Body of pancreas (tissue), 4 donors: Measurements from ENCODE around the gene UBE2D2. TPM values are rescaled to one million over a fixed set of nuclear protein-coding genes. Genes with fewer than 3 reads are reported as not detected.

Experiments used
- ATAC-seq: fragments of 150-250 bp; one replicate; pipeline ENCODE4 v1.9.1; 2016
- DNase-seq, 4 donors: peaks; one replicate each; pipeline ENCODE4 v3.0.0-alpha.2; 2019
- H3K27ac ChIP-seq, 4 donors: fragments of 200-600 bp; sonication (generic); 1 replicate in 3 of 4; 2 replicates in 1 of 4; pipeline versions ENCODE4 v1.5.1 to v1.6.1; 2016 to 2019; ENCODE audit warnings: mild to moderate bottlenecking in 1 of 4, mixed read lengths in 1 of 4, moderate library complexity in 1 of 4
- H3K27me3 ChIP-seq, 2 donors: fragments of 200-600 bp; sonication (generic); one replicate each; pipeline ENCODE4 v1.6.0; 2016; ENCODE audit warnings: mild to moderate bottlenecking in 1 of 2
- H3K36me3 ChIP-seq, 2 donors: fragments of 200-600 bp; sonication (generic); replicated peaks in 1 of 2; 2 replicates each; pipeline ENCODE4 v1.5.1; 2016; ENCODE audit warnings: low read depth in 2 of 2; ENCODE audit not compliant: insufficient read depth in 1 of 2
- H3K4me1 ChIP-seq: fragments of 200-600 bp; sonication (generic); one replicate; pipeline ENCODE4 v1.6.0; 2016
- H3K4me3 ChIP-seq, 2 donors: fragments of 200-600 bp; sonication (generic); 1 replicate in 1 of 2; 2 replicates in 1 of 2; pipeline ENCODE4 v1.5.1; 2016 to 2019
- H3K9me3 ChIP-seq, 3 donors: fragments of 200-600 bp; sonication (generic); 1 replicate in 2 of 3; 2 replicates in 1 of 3; pipeline ENCODE4 v1.5.1; 2016
- POLR2A ChIP-seq, 3 donors: fragments of 450-650 bp; IDR thresholded peaks; one replicate each; pipeline ENCODE4 v1.6.1; 2016; ENCODE audit warnings: antibody characterized with exemption in 3 of 3, mild to moderate bottlenecking in 2 of 3
- WGBS, 2 donors: methylation state at CpG; one replicate each; pipeline ENCODE4 v1.1.5; 2017; 5-methylcytosine and 5-hydroxymethylcytosine counted together
- intact Hi-C: fragments of 100-400 bp; cut with DNase I; formaldehyde crosslinking; loops from one replicate; pipeline ENCODE4 v1.15.1; 2023
- total RNA-seq, 2 donors: library from RNA; depleted of rRNA; stranded (reverse); fragments of >200 nt; gene quantifications; one replicate each; pipeline ENCODE4 v1.1.0, GENCODE V29; 2016
- TF ChIP-seq, protein P1 (sequence below), 7 experiments: fragments of 450-650 bp in 4 of 7; fragments of 200-600 bp in 3 of 7; sonication (generic) in 3 of 7; IDR thresholded peaks; one replicate each; pipeline ENCODE4 v1.5.1; 2016 to 2019; ENCODE audit warnings: antibody characterized with exemption in 7 of 7

UBE2D2 gene
- total RNA-seq, 2 donors from 2014 or later, result 38.9 to 102 TPM

DNA sequence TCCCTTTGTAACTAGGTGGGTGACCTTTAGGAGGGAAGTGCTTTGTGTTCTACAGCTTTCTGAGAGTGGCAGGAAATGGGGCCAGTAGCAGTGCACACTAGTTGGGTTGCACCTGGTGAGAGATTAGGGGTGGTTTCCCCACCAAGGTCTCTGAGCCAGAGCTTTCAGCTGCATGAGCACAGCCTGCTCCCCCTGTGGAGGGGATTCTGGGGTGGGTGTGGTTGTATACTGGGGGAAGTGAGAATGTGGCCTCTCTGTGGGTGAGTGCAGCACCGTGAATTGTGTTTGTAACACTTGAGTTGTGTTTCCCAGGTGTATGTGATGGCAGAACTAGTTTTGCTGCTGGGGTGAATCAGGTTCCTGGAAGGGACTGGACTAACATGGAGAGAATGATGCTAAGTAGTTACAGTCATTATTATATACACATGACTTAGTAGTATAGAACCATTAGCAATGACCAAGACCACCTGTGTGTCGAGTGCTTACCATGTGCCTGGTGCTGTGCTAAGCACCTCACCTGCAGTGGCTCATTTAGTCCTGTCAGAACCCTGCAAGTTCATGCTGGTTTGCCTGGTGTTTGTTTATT is 75.2 kb downstream of the UBE2D2 start:
- Histone ChIP-seq H3K4me1 (peaks cover 55% of the 10 kb centered on the region), H3K27ac (peak overlapping the region; percentile 91 to 98 (median 98)), H3K9me3 (no peaks in the 10 kb centered on the region), H3K27me3 (no peaks in the 10 kb centered on the region), H3K4me3 (no peak overlapping the region), H3K36me3 (no peaks in the 10 kb centered on the region)
- TF ChIP-seq POLR2A (IDR thresholded peaks at IDR 0.05), result no peak
- TF ChIP-seq, protein P1, sequence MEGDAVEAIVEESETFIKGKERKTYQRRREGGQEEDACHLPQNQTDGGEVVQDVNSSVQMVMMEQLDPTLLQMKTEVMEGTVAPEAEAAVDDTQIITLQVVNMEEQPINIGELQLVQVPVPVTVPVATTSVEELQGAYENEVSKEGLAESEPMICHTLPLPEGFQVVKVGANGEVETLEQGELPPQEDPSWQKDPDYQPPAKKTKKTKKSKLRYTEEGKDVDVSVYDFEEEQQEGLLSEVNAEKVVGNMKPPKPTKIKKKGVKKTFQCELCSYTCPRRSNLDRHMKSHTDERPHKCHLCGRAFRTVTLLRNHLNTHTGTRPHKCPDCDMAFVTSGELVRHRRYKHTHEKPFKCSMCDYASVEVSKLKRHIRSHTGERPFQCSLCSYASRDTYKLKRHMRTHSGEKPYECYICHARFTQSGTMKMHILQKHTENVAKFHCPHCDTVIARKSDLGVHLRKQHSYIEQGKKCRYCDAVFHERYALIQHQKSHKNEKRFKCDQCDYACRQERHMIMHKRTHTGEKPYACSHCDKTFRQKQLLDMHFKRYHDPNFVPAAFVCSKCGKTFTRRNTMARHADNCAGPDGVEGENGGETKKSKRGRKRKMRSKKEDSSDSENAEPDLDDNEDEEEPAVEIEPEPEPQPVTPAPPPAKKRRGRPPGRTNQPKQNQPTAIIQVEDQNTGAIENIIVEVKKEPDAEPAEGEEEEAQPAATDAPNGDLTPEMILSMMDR (IDR thresholded peaks at IDR 0.05), result no peak
- ATAC-seq (no peak), DNase-seq (peak in 3 of 4 donors; percentile 60 to 73 (median 65))
- intact Hi-C loops, result loop anchor here (10.0 kb wide), 1 partner anchor 49 kb away; no protein-coding TSS in a partner anchor
- 41 to 54% methylated on average over 2 of the region's 2 CpGs for WGBS, 2 donors

DNA sequence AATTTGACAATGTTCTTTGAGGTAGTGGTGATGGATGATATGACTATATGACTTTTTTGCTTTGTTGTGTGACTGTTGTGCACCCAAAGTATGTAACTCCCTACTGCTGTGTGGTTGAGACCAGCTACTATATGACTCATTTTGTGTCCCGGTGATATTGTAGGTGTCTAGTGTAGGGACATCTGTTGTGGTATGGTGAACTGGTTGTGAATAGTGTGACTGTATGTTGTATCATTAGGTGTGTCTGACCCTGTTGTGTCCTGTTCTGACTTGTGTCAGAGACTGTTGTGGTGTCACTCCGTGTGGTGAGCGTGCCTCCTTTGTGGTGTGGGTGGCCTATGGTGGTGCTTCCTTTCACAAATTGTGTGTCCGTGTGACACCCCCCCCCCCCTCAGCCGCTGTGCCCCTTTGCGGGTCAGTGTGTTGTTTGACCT is 75.9 kb downstream of the UBE2D2 start:
- H3K9me3 ChIP-seq, result no peaks in the 10 kb centered on the region
- 0% methylated on average over 1 to 5 of the region's 6 CpGs for WGBS, 2 donors
- peaks cover 61% of the 10 kb centered on the region for H3K4me1 ChIP-seq
- peak overlapping the region; percentile 91 to 98 (median 98) for H3K27ac ChIP-seq
- H3K36me3 ChIP-seq, result no peaks in the 10 kb centered on the region
- intact Hi-C loops, result loop anchor here (10.0 kb wide), 1 partner anchor 48 kb away; no protein-coding TSS in a partner anchor
- ATAC-seq, result peak; percentile 19
- H3K27me3 ChIP-seq, result no peaks in the 10 kb centered on the region
- no peak for TF ChIP-seq POLR2A (IDR thresholded peaks at IDR 0.05)
- TF ChIP-seq, protein P1 (IDR thresholded peaks at IDR 0.05), result no peak
- H3K4me3 ChIP-seq, result peak overlapping the region in 1 of 2 donors; percentile 13
- DNase-seq, result no peak

DNA sequence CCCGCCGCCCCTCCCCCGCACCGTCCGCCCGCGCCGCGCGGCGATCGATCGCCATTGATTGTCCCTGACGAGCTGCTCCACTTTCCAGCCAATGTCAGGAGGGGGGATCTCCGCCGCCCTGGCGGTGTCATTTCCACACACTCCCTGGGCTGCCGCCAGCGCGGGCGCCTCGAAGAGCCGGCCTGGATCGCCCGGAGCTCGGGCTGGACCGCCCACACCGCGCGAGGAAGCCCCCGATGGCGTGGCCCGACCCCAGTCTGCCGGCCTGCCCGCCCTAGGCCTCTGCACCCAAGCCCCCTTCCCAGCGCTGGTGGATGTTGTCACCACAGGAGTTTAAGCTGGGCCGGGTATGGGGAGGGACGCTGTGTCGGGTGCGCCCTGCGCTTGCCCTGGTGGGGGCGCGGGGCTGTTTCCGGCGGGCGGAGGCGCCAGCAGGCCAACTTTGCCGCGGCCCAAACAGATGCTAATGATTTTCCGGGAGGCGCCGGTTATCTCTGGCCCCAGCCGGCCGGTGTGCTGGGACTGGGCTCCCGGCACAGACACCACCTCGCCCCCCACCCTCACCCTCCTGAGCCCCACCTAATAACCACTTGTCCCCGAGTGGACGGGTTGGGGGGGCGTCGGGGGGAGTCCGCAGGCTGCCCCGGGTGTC is 76.4 kb downstream of the UBE2D2 start:
- H3K36me3 ChIP-seq, result no peaks in the 10 kb centered on the region
- 0% methylated on average over 52 of the region's 62 CpGs; no CpG with 5 or more reads in 1 of the 2 donors for WGBS, 2 donors
- peak; percentile 77 for ATAC-seq
- peaks cover 66% of the 10 kb centered on the region for H3K4me1 ChIP-seq
- no peaks in the 10 kb centered on the region for H3K27me3 ChIP-seq
- intact Hi-C loops, result loop anchor here (10.0 kb wide), 1 partner anchor 47 kb away; no protein-coding TSS in a partner anchor
- peak in 1 of 3 donors; percentile 14 for TF ChIP-seq POLR2A (IDR thresholded peaks at IDR 0.05)
- TF ChIP-seq, protein P1 (IDR thresholded peaks at IDR 0.05), result peak; percentile 10 to 62 (median 42)
- no peaks in the 10 kb centered on the region for H3K9me3 ChIP-seq
- DNase-seq, result peak; percentile 92 to 94 (median 93)
- H3K27ac ChIP-seq, result peak overlapping the region; percentile 91 to 98 (median 98)
- H3K4me3 ChIP-seq, result peak overlapping the region in 1 of 2 donors; percentile 13

DNA sequence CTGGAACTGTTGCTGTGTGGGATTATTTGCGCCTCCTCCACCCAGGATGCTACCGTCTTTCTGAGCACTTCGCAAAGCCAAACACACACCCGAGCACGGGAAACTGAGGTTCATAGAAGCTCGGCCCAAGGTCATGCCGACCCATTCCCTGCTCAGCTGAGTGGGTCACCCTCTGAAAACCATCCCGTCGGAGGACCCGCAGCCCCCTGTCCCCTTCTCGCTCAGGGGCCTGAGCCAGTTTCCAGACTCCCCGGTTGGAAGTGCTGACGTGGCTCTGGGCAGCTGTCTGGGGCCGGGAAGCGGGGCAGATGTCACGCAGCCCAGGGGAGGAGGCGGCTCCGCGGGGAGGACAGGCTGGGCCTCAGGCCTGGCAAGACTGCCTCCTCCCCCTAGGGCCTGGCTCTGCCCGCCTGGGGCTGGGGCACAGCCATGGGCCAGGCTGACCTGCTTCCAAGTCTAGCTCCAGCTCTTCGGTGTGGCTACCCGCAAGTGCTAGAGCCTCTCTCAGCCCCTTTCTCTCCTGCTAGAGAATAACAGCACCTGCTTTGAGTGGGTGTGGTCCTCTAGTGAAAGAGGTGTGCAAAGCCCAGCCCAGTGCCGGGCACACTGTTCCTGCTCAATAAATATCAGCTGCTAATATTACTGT is 77.1 kb downstream of the UBE2D2 start:
- 0 to 4% methylated on average over 4 to 23 of the region's 23 CpGs for WGBS, 2 donors
- ATAC-seq (peak; percentile 79), DNase-seq (peak; percentile 92 to 96 (median 94))
- H3K4me1 ChIP-seq, result peaks cover 73% of the 10 kb centered on the region
- H3K4me3 ChIP-seq, result no peak overlapping the region
- no peaks in the 10 kb centered on the region for H3K27me3 ChIP-seq
- intact Hi-C loops, result loop anchor here (10.0 kb wide), 1 partner anchor 47 kb away; no protein-coding TSS in a partner anchor
- peak overlapping the region; percentile 91 to 98 (median 98) for H3K27ac ChIP-seq
- peak; percentile 83 to 86 (median 84) for TF ChIP-seq POLR2A (IDR thresholded peaks at IDR 0.05)
- TF ChIP-seq, protein P1 (IDR thresholded peaks at IDR 0.05), result peak in 2 of 7 experiments; percentile 18 to 25
- no peaks in the 10 kb centered on the region for H3K36me3 ChIP-seq
- H3K9me3 ChIP-seq, result no peaks in the 10 kb centered on the region
